G401.6 (cell line): Measurements from ENCODE around the gene ADGRG7.
A peak's percentile ranks its signal among the peaks of the same experiment; 100 is the strongest.
"Not testable (repeated sequence)": the region's sequence is repeated elsewhere in the genome, so short reads cannot be mapped to it uniquely, and the experiment has no call there.

Experiments used
- FAIRE-seq: peaks from 2 replicates; lab custom pipeline; 2012; peaks lifted over from hg19 to GRCh38; lab: Jason Lieb, UNC

The ADGRG7 gene

DNA sequence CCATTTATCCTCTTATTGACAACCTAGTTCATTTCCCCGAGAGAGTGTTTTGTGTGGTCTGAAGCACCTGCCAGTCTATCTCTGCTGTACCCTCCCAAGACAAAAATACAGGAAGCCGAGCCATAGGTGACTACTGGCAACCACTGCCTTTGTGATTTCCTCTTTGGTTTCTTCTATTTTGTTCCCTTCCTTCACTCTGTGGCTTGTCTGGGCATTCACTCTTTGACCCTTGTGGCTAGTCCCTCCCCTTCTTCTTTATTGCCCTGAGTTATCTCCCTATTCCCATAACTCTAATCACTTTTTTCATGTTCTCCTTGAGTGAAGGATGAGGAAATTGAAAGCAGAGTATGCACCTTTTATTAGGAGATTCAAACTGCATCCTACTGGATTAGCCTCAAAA lies at the start of gene ADGRG7:
TSS of gene ADGRG7 (plus strand) at position 297 of the 400 bp plus-strand sequence. CDS start 256 bp downstream, outside the sequence.
- no peak for FAIRE-seq

DNA sequence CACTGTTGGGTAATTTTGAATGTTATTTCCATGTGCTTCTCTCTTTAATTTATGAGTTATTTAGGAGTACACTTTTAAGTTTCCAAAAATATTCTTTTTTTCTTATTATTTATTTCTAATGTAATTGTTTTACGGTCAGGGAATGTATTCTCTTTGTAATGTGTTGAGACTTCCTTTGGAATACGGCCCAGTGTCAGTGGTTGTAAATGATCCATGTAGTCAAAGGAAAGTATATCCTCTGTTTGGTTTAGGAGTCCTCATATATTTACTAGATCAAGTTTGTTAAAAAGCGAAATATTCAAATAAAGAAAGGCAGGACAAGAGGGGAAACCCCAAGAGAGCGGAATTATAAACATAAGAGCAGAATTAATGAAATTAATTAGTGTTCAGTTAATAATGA lies 49.0 kb upstream of the ADGRG7 start:
- no peak for FAIRE-seq

DNA sequence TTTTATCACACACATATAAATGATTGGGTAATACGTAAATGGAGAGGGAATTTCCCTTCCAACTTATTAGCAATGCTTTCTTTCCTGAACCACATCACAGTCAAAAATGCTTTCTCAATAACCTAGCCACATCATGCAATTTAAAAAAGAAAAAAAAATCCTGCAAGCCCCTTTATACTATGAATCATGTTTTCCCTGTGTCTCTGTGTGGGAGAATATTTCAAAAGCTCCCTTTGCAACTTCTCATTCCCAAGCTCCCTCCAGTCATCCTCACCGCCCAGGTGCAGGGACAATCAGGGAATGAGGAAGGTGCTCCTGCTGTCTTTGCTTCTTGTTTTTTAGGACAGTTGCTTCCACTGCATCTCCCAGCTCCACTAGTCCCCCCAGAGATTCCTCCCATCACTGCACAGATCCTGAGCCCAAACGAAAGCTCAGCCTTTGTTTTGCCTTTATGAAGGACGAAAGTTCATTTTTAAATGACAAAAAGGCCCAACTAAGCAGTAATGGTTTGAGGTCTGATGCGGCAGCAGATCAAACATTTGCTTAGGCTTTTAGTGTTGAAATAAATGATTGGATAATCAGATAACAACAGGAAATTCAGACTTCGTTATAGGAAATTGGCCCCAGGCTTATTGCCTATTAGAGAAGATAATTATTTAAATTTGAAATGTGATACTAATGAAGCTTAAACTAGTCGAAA lies 47.8 kb upstream of the ADGRG7 start:
- no peak for FAIRE-seq

DNA sequence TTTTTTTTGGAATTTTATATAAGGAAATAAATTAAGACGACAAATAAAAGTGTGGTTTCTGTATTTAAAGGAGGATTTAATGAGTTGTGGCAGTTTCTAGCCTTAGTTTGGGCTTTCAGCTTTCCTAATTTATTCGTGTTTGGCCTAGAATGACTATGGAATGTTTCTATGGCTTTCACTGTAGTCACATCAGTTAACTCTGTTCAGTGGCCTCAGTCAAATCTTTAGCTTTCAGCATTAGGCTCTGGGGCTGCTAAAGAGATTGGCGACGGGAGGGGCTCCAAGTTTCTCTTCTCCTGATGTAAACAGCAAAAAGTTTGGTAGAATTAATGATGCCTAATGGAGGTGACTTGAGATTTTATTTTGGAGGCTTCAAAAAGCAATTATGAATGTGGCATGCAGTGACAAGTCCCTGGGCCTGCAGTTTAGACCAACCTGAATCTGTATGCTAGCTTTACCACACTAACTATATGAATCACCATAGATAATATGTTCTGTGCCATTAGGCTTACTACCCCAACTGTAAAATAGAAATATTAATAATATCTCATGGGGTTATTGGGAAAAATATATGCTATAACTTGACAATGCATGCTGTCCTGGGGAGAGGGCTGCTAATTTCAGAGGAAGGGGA lies 47.1 kb upstream of the ADGRG7 start:
- FAIRE-seq = no peak

DNA sequence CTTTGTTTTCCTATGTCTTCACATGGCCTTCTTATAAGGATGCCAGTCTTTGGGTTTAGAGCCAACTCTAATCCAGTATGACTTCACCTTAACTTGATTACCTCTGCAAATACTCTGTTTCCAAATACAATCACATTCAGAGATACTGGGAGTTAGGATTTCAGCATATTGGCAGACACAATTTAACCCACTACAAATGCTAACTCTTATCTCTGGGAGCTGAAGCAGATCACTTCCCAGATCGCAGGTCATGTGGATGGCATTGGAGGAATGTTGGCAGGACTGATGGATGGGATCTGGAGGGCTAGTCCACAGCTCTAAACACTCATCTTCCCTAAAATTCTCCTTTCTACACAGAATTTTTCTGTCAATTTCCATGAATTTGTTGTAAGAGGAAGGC lies 46.2 kb upstream of the ADGRG7 start:
- FAIRE-seq = no peak

DNA sequence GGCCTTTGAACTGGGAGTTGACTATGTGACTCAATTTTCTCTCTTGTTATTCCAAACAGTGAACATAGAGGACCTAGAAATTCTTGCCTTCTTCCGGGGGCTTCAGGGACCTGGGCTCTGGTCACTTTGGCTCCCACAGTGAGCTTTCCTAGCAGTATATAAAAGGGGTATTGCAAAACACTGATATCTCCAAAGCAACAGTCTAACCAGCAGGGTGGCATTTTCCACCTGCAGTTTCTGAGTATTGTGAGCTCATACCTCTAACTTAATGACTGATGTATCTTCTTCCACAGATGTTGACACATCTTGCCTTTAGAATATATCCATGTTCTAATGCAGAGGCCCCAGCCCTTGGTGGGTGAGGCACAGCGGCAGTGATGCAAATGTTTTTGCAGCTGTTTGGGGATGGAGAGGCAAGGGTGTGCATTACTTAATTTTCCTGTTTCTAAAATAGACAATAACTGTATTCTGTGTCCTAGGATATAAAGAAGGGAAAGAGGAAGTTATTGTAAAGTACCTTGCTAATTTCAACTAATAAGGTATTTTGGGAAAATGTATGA lies 45.7 kb upstream of the ADGRG7 start:
- FAIRE-seq = no peak

DNA sequence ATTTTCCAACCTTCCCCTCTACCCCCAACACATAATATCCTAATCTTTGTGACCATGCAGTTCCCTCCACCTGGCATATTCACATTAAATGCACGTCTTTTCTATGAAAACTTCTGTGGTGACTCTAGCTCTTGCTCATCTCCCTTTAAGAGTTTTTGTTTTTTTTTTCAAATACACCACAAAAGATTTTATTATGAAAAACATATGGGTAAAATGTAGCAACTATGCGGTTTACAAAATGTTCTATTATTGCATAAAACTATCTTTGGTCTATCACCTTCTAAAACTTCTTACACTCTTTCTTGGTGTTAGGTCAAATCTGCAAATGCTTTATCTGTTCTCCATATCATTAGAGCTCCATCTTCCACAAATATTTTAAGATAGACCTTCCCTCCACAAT lies 38.6 kb upstream of the ADGRG7 start:
- no peak for FAIRE-seq

DNA sequence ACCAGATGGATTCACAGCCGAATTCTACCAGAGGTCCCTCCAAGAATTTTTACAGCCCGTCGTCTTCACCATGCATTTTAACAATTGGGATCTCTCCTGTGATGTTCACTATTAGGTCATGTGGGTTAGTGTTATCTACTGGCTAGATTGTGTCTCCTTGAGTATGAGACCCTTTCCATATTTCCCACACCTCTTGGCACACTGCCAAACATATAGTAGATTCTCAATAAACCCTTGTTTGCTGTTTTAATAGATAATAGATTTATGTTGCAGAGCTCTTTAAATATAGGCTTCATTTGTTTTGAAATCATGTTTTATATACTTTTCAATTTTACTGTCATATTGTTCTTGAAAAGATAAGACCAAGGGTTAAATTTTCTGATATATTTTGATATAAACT lies 34.9 kb upstream of the ADGRG7 start:
- FAIRE-seq = no peak

- no peak for FAIRE-seq
These were observed 33.7 kb upstream of the ADGRG7 start for GRCh38 chr3:100575704-100576103.

DNA sequence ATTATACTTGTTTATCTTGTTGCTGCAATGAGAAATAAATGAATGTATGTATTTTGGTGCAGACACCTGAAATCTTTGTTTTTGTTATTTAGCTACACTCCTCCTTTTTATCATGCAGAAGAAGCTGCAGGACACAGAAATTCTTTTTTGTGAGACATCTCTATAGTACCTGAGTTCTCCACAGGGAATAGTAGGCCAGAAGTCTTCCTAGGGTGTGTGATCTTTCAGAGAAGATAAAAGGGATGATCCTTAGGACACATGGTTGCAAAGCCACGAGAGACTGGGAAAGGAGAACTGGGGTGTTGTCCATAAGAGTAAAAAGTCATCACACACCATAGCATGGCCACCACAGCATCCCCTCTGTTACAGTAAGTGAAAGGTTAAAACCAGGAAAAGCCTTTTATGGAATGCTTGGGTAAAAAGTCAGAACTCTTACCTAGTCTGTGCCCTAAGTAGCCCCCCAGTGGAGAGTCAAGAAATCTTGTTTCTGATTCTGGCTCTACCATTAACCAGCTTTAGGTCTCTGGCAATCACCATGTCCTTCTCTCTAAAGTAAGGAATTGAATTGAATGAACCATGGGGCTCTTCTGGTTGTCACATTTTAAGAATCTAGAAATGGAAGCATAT lies 31.9 kb upstream of the ADGRG7 start:
- FAIRE-seq = no peak

DNA sequence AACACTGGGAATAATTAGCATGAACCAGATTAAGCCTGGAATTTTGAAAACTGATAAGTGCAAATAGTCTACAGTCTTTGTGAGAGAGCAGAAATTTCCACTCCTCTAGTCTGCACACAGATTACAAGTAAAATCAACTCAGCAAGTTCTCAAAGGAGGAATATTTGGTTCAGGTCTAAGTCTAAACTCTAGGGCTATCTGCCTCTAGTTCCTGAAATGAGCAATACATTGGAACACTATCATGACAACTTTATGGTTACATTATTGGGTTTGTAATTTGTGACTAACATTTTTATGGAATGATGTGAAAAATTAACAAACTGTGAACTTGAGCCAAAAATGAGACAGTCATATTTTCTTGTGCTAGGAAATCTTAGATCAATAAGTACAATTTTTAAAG lies 30.8 kb upstream of the ADGRG7 start:
- FAIRE-seq = no peak

- no peak for FAIRE-seq
These were observed 29.3 kb upstream of the ADGRG7 start for GRCh38 chr3:100580147-100580546.

DNA sequence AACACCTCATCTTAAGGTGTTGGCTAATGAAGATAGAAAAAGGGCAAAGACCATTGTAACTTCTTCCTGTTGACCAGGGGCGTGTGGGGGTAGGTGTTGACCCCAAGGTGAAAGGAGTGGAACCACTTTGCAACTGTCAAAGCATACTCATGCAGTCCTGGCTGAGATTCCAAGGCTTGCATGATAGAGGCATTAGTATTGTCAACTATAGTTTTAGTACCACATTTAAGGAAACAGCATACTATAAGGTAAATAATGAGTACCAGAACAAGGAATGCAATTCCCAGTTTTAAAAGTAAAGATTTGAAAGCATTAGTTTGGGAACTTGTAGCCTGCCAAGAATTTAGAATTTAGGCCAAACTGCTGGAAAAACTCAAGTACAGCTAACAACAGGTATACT lies 27.8 kb upstream of the ADGRG7 start:
- FAIRE-seq = no peak

DNA sequence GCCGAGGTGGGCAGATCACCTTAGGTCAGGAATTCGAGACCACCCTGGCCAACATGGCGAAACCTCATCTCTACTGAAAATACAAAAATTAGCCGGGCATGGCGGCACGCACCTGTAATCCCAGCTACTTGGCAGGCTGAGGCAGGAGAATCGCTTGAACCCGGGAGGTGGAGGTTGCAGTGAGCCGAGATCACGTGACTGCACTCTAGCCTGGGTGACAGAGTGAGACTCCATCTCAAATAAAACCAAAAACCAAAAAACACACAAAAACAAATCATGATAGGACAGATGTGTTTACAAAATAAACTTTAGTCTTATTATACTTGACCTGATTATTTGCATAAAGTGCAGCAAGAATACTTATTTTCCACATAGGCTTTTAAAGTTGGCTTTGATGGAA lies 27.2 kb upstream of the ADGRG7 start:
- FAIRE-seq = not testable (repeated sequence)

DNA sequence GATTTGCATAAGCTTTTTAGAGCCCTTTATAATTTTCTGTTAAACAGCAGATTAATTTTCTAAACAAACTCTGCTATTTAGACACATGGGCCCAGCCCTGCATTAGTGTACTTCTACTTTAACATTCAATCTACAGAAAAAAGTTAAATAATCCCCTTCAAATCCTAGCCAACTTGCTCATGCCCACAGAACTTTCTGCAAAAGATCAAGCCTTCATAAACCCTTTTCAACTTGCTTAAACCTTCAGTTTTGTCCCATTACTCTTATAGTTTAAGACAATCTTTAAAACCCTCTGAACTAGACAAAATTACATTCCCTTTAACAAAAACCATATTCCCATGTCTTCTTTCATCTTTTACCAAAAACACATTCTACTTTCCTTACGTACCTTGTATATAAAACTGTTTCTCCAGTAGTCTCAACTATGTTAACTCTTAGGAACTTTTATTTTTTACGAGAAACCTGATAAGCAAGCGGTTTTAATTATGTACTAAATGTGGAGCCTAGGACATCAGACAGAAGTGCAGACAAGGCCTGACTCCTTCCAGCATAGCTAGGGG lies 25.2 kb upstream of the ADGRG7 start:
- no peak for FAIRE-seq

DNA sequence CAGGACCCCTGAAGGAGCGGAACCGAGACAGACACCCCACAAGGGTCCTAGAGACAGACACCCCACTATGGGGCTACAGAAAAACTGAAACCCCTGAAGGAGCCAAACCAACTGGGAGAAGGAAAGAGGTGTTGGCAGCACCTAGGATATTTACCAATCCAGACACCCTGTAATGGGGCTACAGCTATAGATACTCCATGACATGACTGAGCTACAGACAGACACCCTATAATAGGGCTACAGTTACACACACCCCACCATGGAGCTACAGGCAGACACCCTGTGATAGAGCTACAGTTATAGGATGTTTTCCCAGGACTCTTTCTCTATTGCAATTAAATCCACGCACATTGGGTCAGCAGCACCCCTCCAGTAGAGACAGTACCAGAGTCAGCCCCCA lies 22.6 kb upstream of the ADGRG7 start:
- FAIRE-seq = no peak

DNA sequence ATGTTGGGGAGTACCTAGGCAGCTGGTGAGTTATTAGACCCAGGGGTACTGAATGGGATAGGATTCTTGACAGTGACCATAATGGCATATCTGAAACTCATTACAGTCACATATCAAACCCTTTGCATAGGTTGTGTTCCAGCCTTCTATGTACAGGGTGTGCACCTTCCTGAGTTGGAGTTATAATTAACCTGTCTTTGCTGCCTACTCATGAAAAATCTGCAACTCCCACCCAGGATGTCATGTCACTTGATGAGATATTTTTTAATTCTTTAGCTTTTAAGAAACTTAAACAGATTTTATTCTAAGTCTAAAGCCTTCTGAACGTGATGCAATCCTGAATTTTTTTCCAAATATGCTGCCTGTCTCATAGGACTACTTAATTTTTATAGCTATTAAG lies 21.1 kb upstream of the ADGRG7 start:
- FAIRE-seq = no peak

GRCh38 chr3:100590114-100590839 lies 19.1 kb upstream of the ADGRG7 start:
- peak; percentile 94 for FAIRE-seq

- no peak for FAIRE-seq
These were observed 18.6 kb upstream of the ADGRG7 start for GRCh38 chr3:100590840-100591147.

- no peak for FAIRE-seq
These were observed 18.0 kb upstream of the ADGRG7 start for GRCh38 chr3:100591411-100591810.

DNA sequence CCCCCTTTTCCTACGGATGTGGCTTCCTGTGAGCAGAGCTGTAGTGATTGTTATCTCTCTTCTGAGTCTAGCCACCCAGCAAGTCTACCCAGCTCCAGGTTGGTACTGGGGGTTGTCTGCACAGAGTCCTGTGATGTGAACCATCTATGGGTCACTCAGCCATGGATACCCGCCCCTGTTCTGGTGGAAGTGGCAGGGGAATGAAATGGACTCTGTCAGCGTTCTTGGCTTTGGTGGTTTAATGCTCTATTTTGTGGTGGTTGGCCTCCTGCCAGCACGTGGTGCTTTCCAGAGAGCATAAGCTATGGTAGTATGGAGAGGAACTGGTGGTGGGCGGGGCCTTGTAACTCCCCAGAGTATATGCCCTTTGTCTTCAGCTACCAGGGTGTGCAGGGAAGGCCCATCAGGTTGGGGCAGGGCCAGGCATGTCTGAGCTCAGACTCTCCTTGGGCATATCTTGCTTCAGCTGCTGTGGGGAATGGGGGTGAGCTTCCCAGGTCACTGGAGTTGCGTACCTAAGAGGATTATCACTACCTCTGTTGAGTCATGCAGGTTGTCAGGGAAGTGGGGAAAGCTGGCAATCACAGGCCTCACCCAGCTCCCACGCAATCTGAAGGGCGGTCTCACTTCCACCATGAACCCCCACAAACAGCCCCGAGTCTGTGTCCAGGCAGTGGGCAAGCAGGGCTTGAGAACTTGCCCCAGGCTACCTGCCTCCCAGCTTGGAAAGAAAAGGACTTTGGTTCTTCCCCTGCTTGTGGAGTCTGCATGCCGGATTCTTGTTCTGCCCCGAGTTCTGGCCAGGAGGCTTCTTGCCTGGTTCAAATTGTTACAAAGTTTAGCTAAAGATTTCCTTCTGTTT lies 9.0 kb upstream of the ADGRG7 start:
- no peak for FAIRE-seq
